DND-41 (cell line): ENCODE results near the gene ADCY2.

ENCODE experiments used
- ATAC-seq: fragments of 200-7000 bp; cut with Tn5 transposase; 3 replicates; pipeline ENCODE4 v1.9.1; 2021; ENCODE audit warnings: low read depth; ENCODE audit not compliant: insufficient read depth
- DNase-seq: peaks from one replicate; pipeline ENCODE4 v3.0.0-alpha.2; 2020
- H2AFZ ChIP-seq: 2 replicates; pipeline ENCODE4 v1.6.0; 2012; ENCODE audit warnings: low read depth, low read length
- H3K27ac ChIP-seq: 2 replicates; pipeline ENCODE4 v1.5.1; 2012; ENCODE audit warnings: low read length, inconsistent platforms
- H3K27me3 ChIP-seq: fragments of 200-600 bp; sonication (generic); 2 replicates; pipeline ENCODE4 v1.6.0; 2012; ENCODE audit warnings: low read length, mild to moderate bottlenecking, inconsistent platforms; ENCODE audit not compliant: insufficient read depth, poor library complexity
- H3K36me3 ChIP-seq: 2 replicates; pipeline ENCODE4 v1.5.1; 2012; ENCODE audit warnings: low read length, inconsistent platforms; ENCODE audit not compliant: insufficient read depth
- H3K4me1 ChIP-seq: 2 replicates; pipeline ENCODE4 v1.5.1; 2012; ENCODE audit warnings: mild to moderate bottlenecking, low read length; ENCODE audit not compliant: insufficient read depth
- H3K4me2 ChIP-seq: 2 replicates; pipeline ENCODE4 v1.6.0; 2012; ENCODE audit warnings: mild to moderate bottlenecking, moderate library complexity, low read length, inconsistent platforms; ENCODE audit not compliant: insufficient read depth
- H3K4me3 ChIP-seq, 2 experiments: fragments of 200-600 bp in 1 of 2; shearing (Covaris generic) in 1 of 2; 2 replicates each; pipeline ENCODE4 v1.5.1; 2012 to 2016; ENCODE audit warnings: inconsistent platforms in 2 of 2, low read length in 2 of 2, mild to moderate bottlenecking in 2 of 2, low read depth in 1 of 2, moderate library complexity in 1 of 2
- H3K79me2 ChIP-seq: 2 replicates; pipeline ENCODE4 v1.6.0; 2012; ENCODE audit warnings: low read length, inconsistent platforms; ENCODE audit not compliant: insufficient read depth
- H3K9ac ChIP-seq: 2 replicates; pipeline ENCODE4 v1.6.0; 2012; ENCODE audit warnings: low read depth, mild to moderate bottlenecking, inconsistent platforms, low read length, moderate library complexity
- H3K9me3 ChIP-seq: 2 replicates; pipeline ENCODE4 v1.5.1; 2012; ENCODE audit warnings: low read length, moderate library complexity, mild to moderate bottlenecking, inconsistent platforms; ENCODE audit not compliant: insufficient read depth, severe bottlenecking
- H4K20me1 ChIP-seq: 2 replicates; pipeline ENCODE4 v1.6.0; 2012; ENCODE audit warnings: low read length; ENCODE audit not compliant: insufficient read depth
- EZH2 ChIP-seq: IDR thresholded peaks from 3 replicates; pipeline ENCODE4 v1.6.1; 2012; ENCODE audit warnings: borderline replicate concordance, low read depth, mild to moderate bottlenecking, moderate library complexity, low read length, inconsistent platforms; ENCODE audit not compliant: severe bottlenecking
- TF ChIP-seq, protein P1 (sequence below): IDR thresholded peaks from 2 replicates; pipeline ENCODE4 v1.5.1; 2012; ENCODE audit warnings: borderline replicate concordance, low read length, moderate library complexity, mild to moderate bottlenecking; ENCODE audit not compliant: poor library complexity, severe bottlenecking; ENCODE audit errors: extremely low read depth

Gene ADCY2

GRCh38 chr5:7546555-7546954 is 150.6 kb downstream of the ADCY2 start:
- Histone ChIP-seq H3K4me2 (no peak overlapping the region), H4K20me1 (no peaks in the 10 kb centered on the region), H3K27me3 (no peaks in the 10 kb centered on the region), H2AFZ (no peak overlapping the region), H3K36me3 (no peaks in the 10 kb centered on the region), H3K9ac (no peak overlapping the region), H3K79me2 (no peaks in the 10 kb centered on the region), H3K4me1 (no peaks in the 10 kb centered on the region), H3K27ac (no peak overlapping the region), H3K9me3 (no peaks in the 10 kb centered on the region), H3K4me3 (no peak overlapping the region)
- DNase-seq (no peak), ATAC-seq (no peak)
- TF ChIP-seq, protein P1, sequence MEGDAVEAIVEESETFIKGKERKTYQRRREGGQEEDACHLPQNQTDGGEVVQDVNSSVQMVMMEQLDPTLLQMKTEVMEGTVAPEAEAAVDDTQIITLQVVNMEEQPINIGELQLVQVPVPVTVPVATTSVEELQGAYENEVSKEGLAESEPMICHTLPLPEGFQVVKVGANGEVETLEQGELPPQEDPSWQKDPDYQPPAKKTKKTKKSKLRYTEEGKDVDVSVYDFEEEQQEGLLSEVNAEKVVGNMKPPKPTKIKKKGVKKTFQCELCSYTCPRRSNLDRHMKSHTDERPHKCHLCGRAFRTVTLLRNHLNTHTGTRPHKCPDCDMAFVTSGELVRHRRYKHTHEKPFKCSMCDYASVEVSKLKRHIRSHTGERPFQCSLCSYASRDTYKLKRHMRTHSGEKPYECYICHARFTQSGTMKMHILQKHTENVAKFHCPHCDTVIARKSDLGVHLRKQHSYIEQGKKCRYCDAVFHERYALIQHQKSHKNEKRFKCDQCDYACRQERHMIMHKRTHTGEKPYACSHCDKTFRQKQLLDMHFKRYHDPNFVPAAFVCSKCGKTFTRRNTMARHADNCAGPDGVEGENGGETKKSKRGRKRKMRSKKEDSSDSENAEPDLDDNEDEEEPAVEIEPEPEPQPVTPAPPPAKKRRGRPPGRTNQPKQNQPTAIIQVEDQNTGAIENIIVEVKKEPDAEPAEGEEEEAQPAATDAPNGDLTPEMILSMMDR = no peak
- no peak for TF ChIP-seq EZH2

- ATAC-seq = no peak
- no peaks in the 10 kb centered on the region for H4K20me1 ChIP-seq
- no peak overlapping the region for H3K27ac ChIP-seq
- no peaks in the 10 kb centered on the region for H3K4me1 ChIP-seq
- H3K36me3 ChIP-seq = no peaks in the 10 kb centered on the region
- H3K27me3 ChIP-seq = no peaks in the 10 kb centered on the region
- TF ChIP-seq, protein P1 = no peak
- no peak for DNase-seq
- H3K4me3 ChIP-seq = no peak overlapping the region
- no peak overlapping the region for H3K9ac ChIP-seq
- no peaks in the 10 kb centered on the region for H3K79me2 ChIP-seq
- H2AFZ ChIP-seq = no peak overlapping the region
- no peaks in the 10 kb centered on the region for H3K9me3 ChIP-seq
- no peak overlapping the region for H3K4me2 ChIP-seq
Observed at GRCh38 chr5:7548596-7548995, 152.7 kb downstream of the ADCY2 start.

DNA sequence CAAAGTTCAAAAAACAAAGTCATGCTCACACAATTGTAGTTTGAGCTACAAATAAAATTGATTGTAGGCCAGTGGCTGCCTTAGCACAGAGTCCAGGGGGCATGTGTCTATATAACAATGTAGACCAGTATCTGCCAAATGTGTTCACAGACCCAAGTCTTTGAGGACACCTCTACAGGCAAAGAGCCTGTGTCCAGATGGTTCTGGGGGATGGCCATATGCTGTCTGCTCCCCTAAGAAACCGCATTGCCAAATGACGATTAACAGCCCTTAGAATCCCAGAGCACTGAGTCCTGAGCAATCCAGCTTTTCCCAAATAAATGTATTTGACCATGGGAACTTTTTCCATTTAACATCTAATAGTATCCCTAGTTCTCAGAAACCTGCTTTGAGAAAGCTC is 169.6 kb downstream of the ADCY2 start:
- Histone ChIP-seq H3K4me1 (no peaks in the 10 kb centered on the region), H4K20me1 (no peaks in the 10 kb centered on the region), H3K9ac (no peak overlapping the region), H3K4me3 (no peak overlapping the region), H2AFZ (no peak overlapping the region), H3K9me3 (no peaks in the 10 kb centered on the region), H3K36me3 (no peaks in the 10 kb centered on the region), H3K79me2 (no peaks in the 10 kb centered on the region), H3K27me3 (no peaks in the 10 kb centered on the region), H3K27ac (no peak overlapping the region), H3K4me2 (no peak overlapping the region)
- no peak for DNase-seq
- ATAC-seq = no peak
- TF ChIP-seq, protein P1 = no peak
- TF ChIP-seq EZH2 = no peak
